ENCODE results near the gene ERGIC3.

Gene ERGIC3

DNA sequence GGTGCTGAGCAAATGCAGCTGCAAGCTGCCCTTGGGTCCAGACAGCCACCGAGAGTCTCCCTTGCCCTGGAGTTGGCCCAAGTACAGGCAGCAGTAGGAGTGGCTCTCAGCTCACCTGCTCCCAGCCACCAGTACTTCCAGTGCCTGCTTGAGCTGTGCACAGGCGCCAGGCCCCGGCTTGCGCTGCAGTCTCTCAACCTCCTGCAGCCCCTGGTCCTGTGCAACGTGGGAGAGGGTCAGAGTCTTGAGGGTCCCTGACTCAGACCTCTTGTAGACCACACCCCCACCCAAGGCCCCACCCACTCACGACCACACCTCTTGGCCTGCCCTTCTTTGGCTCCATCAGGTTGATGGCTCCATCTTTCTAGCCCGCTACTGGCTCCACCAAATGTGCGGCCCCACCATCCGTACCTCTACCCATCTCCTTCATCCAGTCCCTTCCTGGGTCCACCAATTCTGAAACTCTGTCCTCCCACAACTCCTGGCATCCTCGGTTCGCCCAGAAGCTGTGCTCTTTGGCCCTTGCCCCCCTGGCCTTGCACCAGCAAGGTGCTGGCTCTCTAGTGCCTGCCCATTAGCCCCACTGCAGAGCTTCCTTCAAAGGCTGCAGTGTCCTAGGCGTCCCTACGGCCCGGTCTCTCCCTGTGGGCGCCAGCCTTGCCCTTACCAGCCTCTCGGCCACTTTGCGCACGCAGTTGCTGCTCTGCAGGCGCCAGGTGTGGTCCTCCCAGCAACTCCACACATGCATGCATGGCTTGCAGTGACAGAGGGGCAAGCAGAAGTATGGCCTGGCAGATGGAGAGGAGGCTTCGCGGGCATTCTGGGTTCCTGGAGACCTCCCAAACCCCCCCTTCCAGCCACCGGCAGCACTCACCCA is 57.3 kb downstream of the ERGIC3 start:
- DNase-seq (ENCODE audit: low read depth), result no peak

DNA sequence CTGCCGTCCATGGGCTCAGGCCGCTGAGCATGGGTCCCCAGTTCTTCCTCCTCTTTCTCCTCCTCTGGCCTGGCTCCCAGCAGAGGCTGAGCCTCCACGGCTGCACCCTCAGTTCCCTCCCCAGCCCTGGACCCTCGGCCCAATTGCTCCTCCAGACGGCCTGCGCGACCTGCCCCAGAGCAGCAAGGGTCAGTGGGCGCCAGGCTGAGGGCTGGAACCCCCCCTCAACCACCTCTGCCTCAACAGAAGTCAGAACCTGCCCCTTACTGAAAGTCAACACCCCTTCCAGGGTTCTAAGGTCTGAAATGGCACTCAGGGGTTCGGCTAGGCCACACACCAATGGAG is 57.9 kb downstream of the ERGIC3 start:
- DNase-seq (ENCODE audit: low read depth), result no peak

DNA sequence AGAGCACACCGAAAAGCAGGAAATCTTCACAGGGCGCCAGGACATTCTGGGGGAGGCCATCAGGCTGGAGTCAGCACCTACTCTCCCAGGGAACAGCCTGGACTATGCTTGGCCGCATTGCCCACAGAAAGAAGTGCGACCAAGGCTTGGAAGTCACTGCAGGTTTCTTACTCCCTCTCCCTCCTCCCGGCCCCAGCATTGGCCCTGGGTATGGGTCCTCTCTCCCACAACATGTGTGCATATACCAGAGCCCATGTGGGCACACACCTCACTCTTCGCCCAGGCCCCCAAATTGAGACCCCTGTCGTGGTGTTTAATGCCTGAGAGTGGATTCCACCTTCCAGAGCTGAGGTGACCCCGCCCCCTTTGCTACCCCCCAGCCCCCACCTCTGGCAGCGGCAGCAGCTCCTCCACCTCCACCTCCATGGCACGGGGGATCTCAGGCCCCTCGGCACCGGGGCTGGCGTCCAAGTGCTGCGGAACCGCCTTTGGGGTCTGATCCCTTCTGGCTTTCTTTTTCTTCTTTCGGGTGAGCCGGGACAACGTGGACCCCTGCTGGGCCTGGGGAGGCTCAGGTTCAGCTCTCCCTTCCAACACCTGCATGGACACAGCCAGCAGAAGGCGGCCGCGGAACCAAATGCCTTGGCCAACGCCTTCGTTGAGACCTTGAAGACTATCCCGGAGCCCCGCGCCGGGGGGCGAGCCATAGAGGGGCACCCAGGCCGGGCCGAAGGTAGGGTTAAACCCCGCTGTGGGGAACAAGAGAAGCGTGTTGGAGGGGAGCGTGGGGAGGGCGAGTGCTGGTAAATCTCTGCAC is 58.5 kb downstream of the ERGIC3 start:
- no peak for DNase-seq (ENCODE audit: low read depth)

DNA sequence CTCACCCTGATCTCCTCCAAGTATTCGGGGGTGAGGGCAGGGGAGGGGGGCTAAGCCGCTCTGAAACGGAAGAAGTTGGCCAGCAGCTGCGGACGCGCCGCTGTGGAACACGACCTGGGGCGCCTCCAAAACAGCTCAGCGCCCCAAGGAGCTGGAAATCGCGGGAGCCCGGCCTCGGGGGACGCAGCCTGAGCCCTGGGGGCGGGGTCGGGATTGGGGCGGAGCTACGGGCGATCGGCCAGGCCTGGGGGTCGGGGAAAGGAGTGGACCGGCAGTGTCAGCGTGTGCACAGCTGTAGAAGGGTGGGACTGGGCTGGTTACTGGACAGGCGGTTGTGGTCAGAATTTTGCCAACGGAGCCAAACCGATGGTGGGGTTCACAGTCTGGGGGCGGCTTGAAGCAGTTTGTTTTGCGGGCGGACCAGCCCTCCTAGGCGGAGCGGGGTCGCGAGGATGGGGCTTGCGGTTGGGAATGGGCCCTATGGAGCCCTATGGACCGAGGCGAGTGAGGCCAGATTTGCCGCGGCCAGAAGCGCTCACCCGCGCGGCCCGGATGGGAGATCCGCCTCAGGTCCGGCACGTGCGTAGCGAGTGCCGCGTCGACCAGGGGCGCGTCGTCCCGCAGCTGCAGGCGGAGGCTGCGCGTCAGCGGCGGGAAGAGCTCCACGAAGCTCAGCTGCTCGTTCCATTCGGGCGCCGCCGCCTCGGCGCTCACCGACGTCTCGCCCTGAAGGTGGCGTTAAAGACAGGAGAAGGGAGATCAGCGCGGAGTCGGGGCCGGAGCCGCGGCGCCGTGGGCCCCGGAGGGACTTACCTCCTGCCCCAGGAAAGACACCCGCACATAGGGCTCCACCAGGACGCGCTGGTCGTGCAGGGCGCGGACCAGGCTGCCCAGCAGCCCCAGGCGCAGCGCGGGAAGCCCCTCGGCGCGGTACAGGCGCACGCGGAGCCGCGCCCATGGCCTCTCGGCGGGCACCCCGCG is 59.4 kb downstream of the ERGIC3 start:
- DNase-seq (ENCODE audit: low read depth), result peak; percentile 69

DNA sequence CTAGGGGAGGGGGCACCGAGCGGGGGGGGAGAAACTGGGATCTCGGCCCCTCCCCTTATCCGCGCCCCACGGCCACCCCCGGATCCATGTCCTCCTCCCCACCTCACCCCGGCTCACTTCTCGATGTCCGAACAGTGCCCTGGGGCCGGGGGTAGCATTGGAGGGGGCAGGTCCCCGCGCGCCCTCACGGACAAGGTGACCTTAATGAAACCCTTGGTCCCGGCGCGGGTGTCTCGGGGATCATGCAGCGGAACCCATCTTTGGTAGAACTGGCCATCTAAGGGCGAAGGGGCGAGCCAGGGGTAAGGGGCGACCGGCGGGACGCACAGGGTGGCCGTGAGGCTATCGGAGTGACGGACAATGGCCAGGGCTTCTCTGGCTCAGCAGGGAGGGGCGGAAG is 60.1 kb downstream of the ERGIC3 start:
- no peak for DNase-seq (ENCODE audit: low read depth)

DNA sequence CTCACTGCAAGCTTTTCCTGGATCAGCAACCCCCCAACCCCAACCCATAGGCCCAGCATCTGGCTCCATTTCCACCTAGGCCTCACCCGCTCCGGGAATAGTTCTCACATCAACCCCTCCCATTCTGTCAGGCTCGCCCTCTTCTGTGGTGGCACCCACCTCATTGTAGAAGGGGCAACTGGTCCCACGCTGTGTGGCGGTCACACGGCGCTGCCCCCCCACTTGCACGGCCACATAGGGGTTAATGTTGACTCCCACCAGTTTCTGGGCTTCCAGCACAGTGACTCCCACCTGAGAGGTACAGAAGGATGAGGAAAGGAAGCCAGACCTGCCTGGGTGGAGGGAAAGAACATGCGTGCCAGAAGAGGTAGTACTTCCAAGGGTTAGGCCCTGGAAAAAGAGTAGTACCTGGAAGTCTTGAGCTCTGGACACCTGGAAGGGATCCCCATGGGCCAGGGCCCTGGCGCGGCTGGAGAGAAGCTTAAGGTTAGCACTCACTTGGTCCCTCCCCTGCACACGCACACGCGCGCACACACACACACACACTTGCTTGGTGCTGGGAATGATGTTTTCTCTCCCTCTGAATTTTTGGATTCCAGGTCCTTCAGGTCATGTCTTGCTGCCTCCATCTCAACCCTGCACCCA is 61.1 kb downstream of the ERGIC3 start:
- DNase-seq (ENCODE audit: low read depth), result no peak

DNA sequence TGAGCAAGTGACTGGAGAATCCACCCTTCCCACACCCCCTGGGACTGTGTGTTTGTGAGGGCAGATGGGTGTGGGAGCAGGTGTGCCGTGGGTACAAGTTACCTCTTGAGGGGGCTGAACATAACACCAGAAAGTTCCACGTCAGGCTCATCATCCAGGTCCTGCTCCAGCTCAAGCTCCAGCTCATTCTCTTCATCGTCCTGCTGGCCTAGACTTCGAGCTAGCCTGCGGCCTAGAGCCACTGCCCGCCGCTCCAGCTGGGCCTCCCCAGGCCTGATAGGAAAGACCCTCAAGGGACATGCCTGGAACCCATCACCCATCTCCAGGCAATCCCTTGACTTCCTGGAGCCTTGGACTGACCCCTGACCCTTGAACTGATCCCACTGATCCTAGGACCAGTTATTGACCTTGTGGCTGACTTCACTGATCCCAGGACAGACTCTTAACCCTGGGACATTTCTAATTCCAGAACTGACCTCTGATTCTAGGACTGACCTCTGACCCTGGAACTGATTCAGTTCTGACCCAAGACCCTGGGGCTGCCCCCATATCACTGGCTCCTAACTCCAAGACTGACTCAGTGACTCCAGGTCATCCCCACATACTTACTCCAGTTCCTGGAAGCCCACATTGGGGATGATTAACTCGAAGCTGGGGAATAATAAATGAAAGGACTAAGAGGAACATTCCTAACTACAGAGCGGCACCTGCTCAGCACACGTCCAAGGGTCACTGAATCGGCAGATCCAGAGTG is 62.0 kb downstream of the ERGIC3 start:
- DNase-seq (ENCODE audit: low read depth), result no peak

DNA sequence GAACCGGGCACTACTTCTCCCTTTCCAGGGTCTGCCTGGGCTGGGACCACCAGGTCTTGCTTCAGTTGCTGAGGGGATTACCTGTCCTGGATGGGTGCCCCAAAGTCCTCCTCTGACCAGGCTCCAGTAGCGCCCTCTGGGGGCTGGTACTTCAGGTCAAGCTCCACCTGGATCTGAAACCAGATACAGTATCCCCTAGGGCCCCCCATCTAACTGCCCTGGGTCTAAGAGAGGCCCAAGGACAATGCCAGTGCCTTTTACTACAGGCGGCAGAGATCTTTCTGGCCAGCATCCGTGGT is 62.5 kb downstream of the ERGIC3 start:
- DNase-seq (ENCODE audit: low read depth), result no peak

DNA sequence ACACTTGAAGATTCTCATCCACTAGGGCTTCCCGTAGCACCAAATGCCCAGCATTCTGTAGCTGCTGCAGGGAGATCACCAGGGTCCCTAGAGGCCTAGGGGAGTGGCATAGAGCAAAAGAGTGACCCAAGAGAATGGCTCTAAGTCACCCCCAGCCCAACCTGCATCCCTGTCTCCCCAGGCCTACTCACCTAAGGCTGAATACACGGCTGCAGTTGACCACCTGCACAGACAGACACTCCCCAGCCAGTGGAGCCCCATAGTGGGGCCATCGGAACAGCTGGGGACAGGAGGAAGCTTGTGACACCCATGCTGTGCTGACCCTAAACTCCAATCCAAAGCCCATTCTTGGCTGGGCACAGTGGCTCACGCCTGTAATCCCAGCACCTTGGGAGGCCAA is 64.2 kb downstream of the ERGIC3 start:
- no peak for DNase-seq (ENCODE audit: low read depth)
